Measurements from ENCODE around the gene CNTNAP2. TPM values are rescaled to one million over a fixed set of nuclear protein-coding genes. Genes with fewer than 3 reads are reported as not detected.

Gene CNTNAP2
- total and polyA plus RNA-seq, 2 of the 13 experiments (the other 11 are each of a cell fraction or from before 2014, with no cell fraction given) = 0.40 to 0.42 TPM

GRCh38 chr7:147539685-147540084 is 1423.1 kb downstream of the CNTNAP2 start:
- POLR2A ChIA-PET = no interaction called here
- TF ChIP-seq ZNF672 (CRISPR knock-in tag; IDR thresholded peaks at IDR 0.05) = no peak
- TF ChIP-seq ZMYM2 (CRISPR knock-in tag; IDR thresholded peaks at IDR 0.05) = no peak
- TF ChIP-seq TRAFD1 (CRISPR knock-in tag; IDR thresholded peaks at IDR 0.05; ENCODE audit: borderline replicate concordance) = no peak
- no peak for TF ChIP-seq ZSCAN12 (CRISPR knock-in tag; IDR thresholded peaks at IDR 0.05)
- Histone ChIP-seq H4K20me1 (ENCODE audit: insufficient read depth, low read length) (no peaks in the 10 kb centered on the region), H3K9me3 (ENCODE audit: low read length) (peaks cover 67% of the 10 kb centered on the region), H3K9ac (ENCODE audit: insufficient read depth, low read depth, low read length) (no peak overlapping the region), H3K36me3 (replicated peaks in 1 of 2; ENCODE audit: control insufficient read depth in 1 of 2, insufficient read depth in 2 of 2, low read length in 2 of 2) (no peaks in the 10 kb centered on the region), H2AFZ (ENCODE audit: low read length) (no peak overlapping the region), H3K4me3 (replicated peaks in 1 of 3; ENCODE audit: insufficient read depth in 1 of 3, low read depth in 2 of 3, low read length in 3 of 3) (no peak overlapping the region), H3K79me2 (ENCODE audit: insufficient read depth, low read length) (no peaks in the 10 kb centered on the region), H3K27me3 (ENCODE audit: control insufficient read depth in 1 of 2, insufficient read depth in 2 of 2, low read length in 2 of 2) (no peaks in the 10 kb centered on the region), H3K4me1 (ENCODE audit: insufficient read depth, low read length) (no peaks in the 10 kb centered on the region), H3K27ac (ENCODE audit: extremely low read length, insufficient read depth, low read length) (no peak overlapping the region), H3K4me2 (ENCODE audit: low read depth, low read length) (no peak overlapping the region)
- FAIRE-seq = no peak
- BruUV-seq (replicated peaks) = no TSS peak
- in situ Hi-C loops (cut with HindIII; ENCODE audit: extremely low pct_ligation_motif_present, low pct_unique_long_range_greater_than_20kb) = no loop called here
- DNase-seq (ENCODE audit: low spot score) = no peak
- intact Hi-C loops (cut with micrococcal nuclease; ENCODE audit: unreplicated experiment) = no loop called here
- no peak for ATAC-seq
- CTCF ChIA-PET (ENCODE audit: low intra/inter-chr PET ratio, low total read pairs) = no interaction called here
- WGBS (ENCODE audit: low lambda C conversion rate) = 4% methylated on average over 2 of the region's 2 CpGs

- intact Hi-C loops (cut with micrococcal nuclease; ENCODE audit: unreplicated experiment) = no loop called here
- CTCF ChIA-PET (ENCODE audit: low intra/inter-chr PET ratio, low total read pairs) = no interaction called here
- no peak for DNase-seq (ENCODE audit: low spot score)
Observed at GRCh38 chr7:147540743-147541142, 1424.1 kb downstream of the CNTNAP2 start.

More at GRCh38 chr7:147540743-147541142, 1424.1 kb downstream of the CNTNAP2 start:
- Histone ChIP-seq H3K4me2 (ENCODE audit: low read depth, low read length) (no peak overlapping the region), H3K9ac (ENCODE audit: insufficient read depth, low read depth, low read length) (no peak overlapping the region), H3K27ac (ENCODE audit: extremely low read length, insufficient read depth, low read length) (no peak overlapping the region), H3K4me3 (replicated peaks in 1 of 3; ENCODE audit: insufficient read depth in 1 of 3, low read depth in 2 of 3, low read length in 3 of 3) (no peak overlapping the region), H3K9me3 (ENCODE audit: low read length) (peaks cover 71% of the 10 kb centered on the region), H3K79me2 (ENCODE audit: insufficient read depth, low read length) (no peaks in the 10 kb centered on the region), H4K20me1 (ENCODE audit: insufficient read depth, low read length) (no peaks in the 10 kb centered on the region), H3K4me1 (ENCODE audit: insufficient read depth, low read length) (no peaks in the 10 kb centered on the region), H3K36me3 (replicated peaks in 1 of 2; ENCODE audit: control insufficient read depth in 1 of 2, insufficient read depth in 2 of 2, low read length in 2 of 2) (no peaks in the 10 kb centered on the region), H2AFZ (ENCODE audit: low read length) (no peak overlapping the region), H3K27me3 (ENCODE audit: control insufficient read depth in 1 of 2, insufficient read depth in 2 of 2, low read length in 2 of 2) (no peaks in the 10 kb centered on the region)
- in situ Hi-C loops (cut with HindIII; ENCODE audit: extremely low pct_ligation_motif_present, low pct_unique_long_range_greater_than_20kb) = no loop called here
- FAIRE-seq (no peak), ATAC-seq (no peak)
- POLR2A ChIA-PET = no interaction called here
- TF ChIP-seq MAFK (conservative IDR thresholded peaks at IDR 0.05 in 1 of 2, IDR thresholded peaks at IDR 0.05 in 1 of 2; ENCODE audit: low read length in 2 of 2) (peak; percentile 58 to 78; a peak in 3 of 4 replicates), ZNF142 (CRISPR knock-in tag; IDR thresholded peaks at IDR 0.05) (no peak), MAFF (IDR thresholded peaks at IDR 0.05; ENCODE audit: low read depth, low read length) (peak; percentile 70)
- under 1% methylated on average over 6 of the region's 6 CpGs for WGBS (ENCODE audit: low lambda C conversion rate)
- no TSS peak for BruUV-seq (replicated peaks)
